ENCODE measurements around the gene BRINP2.
"Not testable (repeated sequence)": the region's sequence is repeated elsewhere in the genome, so short reads cannot be mapped to it uniquely, and the experiment has no call there.

The BRINP2 gene

DNA sequence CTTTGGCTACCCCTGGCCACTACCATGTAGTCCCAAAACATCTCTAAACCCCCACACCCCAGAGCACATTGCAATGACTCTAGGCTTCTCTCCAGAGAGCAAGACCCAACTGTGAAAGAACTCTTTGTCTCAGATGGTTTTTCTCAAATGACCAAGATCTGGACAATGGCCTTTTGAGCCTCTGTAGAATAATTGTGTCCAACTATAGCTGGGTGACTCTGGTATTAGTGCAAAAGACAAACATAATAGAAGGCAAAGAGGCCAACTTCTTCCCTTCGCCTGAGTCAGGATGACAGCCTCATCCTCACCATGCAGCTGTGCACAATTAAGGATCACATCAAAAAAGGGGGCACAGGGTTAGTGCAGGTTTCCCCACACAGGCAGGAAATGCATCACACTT, 139.6 kb downstream of the BRINP2 start:
- Histone ChIP-seq H3K9me3 (ENCODE audit: control insufficient read depth in 2 of 2, low read length in 2 of 2) (no peaks in the 10 kb centered on the region), H3K36me3 (ENCODE audit: control insufficient read depth in 2 of 2, insufficient read depth in 2 of 2, low read length in 2 of 2) (no peaks in the 10 kb centered on the region), H3K4me3 (ENCODE audit: low read length in 2 of 2) (no peak overlapping the region), H3K27me3 (ENCODE audit: control insufficient read depth in 2 of 2, insufficient read depth in 2 of 2, low read length in 2 of 2) (no peaks in the 10 kb centered on the region), H3K9ac (ENCODE audit: low read depth in 1 of 2, low read length in 2 of 2) (no peak overlapping the region), H3K27ac (ENCODE audit: low read depth in 2 of 2, low read length in 2 of 2) (no peak overlapping the region), H3K4me1 (ENCODE audit: control insufficient read depth in 2 of 2, insufficient read depth in 2 of 2, low read length in 2 of 2) (no peaks in the 10 kb centered on the region)

DNA sequence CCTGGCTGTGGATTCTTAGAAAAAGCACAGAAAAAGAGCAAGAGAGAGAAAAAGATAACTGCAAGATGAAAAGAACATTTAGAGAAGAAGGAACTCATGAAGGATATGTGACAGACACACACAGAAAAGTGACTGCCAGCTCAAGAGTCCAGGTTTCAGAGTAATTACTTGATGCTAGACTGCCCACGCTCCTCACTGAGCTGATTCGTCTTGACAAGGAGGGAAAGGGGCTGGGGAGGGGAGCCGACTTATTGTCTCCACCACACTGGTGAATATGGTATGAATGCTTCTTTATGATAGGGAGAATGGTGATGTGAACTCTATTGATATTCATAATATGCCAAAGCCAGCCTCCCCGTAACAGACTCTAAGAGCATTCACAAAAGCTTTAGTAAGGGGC, 140.4 kb downstream of the BRINP2 start:
- Histone ChIP-seq H3K9ac (ENCODE audit: low read depth in 1 of 2, low read length in 2 of 2) (no peak overlapping the region), H3K4me3 (ENCODE audit: low read length in 2 of 2) (no peak overlapping the region), H3K4me1 (ENCODE audit: control insufficient read depth in 2 of 2, insufficient read depth in 2 of 2, low read length in 2 of 2) (no peaks in the 10 kb centered on the region), H3K27ac (ENCODE audit: low read depth in 2 of 2, low read length in 2 of 2) (no peak overlapping the region), H3K36me3 (ENCODE audit: control insufficient read depth in 2 of 2, insufficient read depth in 2 of 2, low read length in 2 of 2) (no peaks in the 10 kb centered on the region), H3K9me3 (ENCODE audit: control insufficient read depth in 2 of 2, low read length in 2 of 2) (no peaks in the 10 kb centered on the region), H3K27me3 (ENCODE audit: control insufficient read depth in 2 of 2, insufficient read depth in 2 of 2, low read length in 2 of 2) (no peaks in the 10 kb centered on the region)

DNA sequence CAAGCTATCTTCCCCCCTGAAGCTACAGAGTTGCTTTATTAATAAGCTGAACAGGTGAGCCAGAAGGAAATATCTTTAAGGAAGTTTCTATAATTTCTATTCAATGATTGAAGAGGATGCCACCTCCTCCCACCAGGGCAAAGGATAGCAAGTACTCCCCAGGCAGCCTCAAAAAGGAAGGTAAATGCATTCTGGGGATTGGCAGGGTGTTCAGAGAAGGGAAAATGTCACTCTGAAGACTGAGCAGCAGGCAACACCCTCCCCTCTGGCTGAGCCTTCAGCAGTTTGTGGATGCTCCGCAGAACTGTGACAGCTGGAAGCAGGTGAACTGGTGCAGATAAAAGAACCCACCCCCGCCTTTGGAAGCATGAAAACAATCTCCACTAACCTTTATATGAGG, 140.8 kb downstream of the BRINP2 start:
- no peaks in the 10 kb centered on the region for H3K36me3 ChIP-seq (ENCODE audit: control insufficient read depth in 2 of 2, insufficient read depth in 2 of 2, low read length in 2 of 2)
- no peaks in the 10 kb centered on the region for H3K4me1 ChIP-seq (ENCODE audit: control insufficient read depth in 2 of 2, insufficient read depth in 2 of 2, low read length in 2 of 2)
- H3K4me3 ChIP-seq (ENCODE audit: low read length in 2 of 2) = no peak overlapping the region
- H3K27ac ChIP-seq (ENCODE audit: low read depth in 2 of 2, low read length in 2 of 2) = no peak overlapping the region
- no peak overlapping the region for H3K9ac ChIP-seq (ENCODE audit: low read depth in 1 of 2, low read length in 2 of 2)
- no peaks in the 10 kb centered on the region for H3K9me3 ChIP-seq (ENCODE audit: control insufficient read depth in 2 of 2, low read length in 2 of 2)
- H3K27me3 ChIP-seq (ENCODE audit: control insufficient read depth in 2 of 2, insufficient read depth in 2 of 2, low read length in 2 of 2) = no peaks in the 10 kb centered on the region

- Histone ChIP-seq H3K36me3 (ENCODE audit: control insufficient read depth in 2 of 2, insufficient read depth in 2 of 2, low read length in 2 of 2) (no peaks in the 10 kb centered on the region), H3K27me3 (ENCODE audit: control insufficient read depth in 2 of 2, insufficient read depth in 2 of 2, low read length in 2 of 2) (no peaks in the 10 kb centered on the region), H3K9me3 (ENCODE audit: control insufficient read depth in 2 of 2, low read length in 2 of 2) (no peaks in the 10 kb centered on the region), H3K4me3 (ENCODE audit: low read length in 2 of 2) (no peak overlapping the region), H3K4me1 (ENCODE audit: control insufficient read depth in 2 of 2, insufficient read depth in 2 of 2, low read length in 2 of 2) (no peaks in the 10 kb centered on the region), H3K9ac (ENCODE audit: low read depth in 1 of 2, low read length in 2 of 2) (no peak overlapping the region), H3K27ac (ENCODE audit: low read depth in 2 of 2, low read length in 2 of 2) (no peak overlapping the region)
These were observed 144.5 kb downstream of the BRINP2 start for GRCh38 chr1:177315261-177315660.

DNA sequence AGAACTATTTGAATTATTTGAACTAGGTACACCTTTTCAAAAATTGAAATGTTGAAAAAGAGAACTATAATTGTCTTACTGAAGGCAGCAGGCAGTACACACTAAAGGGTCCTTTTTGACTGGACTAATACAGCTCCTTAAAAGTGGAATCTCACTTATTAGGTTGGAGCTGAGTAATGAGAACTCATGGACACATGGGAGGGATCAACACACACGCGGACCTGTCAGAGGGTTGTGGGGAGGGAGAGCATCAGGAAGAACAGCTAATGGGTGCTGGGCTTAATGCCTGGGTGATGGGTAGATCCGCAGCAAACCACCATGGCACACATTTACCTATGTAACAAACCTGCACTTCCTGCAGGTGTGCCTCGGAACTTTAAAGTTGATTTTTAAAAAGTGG, 145.0 kb downstream of the BRINP2 start:
- no peaks in the 10 kb centered on the region for H3K4me1 ChIP-seq (ENCODE audit: control insufficient read depth in 2 of 2, insufficient read depth in 2 of 2, low read length in 2 of 2)
- H3K9ac ChIP-seq (ENCODE audit: low read depth in 1 of 2, low read length in 2 of 2) = no peak overlapping the region
- no peak overlapping the region for H3K27ac ChIP-seq (ENCODE audit: low read depth in 2 of 2, low read length in 2 of 2)
- H3K27me3 ChIP-seq (ENCODE audit: control insufficient read depth in 2 of 2, insufficient read depth in 2 of 2, low read length in 2 of 2) = no peaks in the 10 kb centered on the region
- no peaks in the 10 kb centered on the region for H3K36me3 ChIP-seq (ENCODE audit: control insufficient read depth in 2 of 2, insufficient read depth in 2 of 2, low read length in 2 of 2)
- H3K4me3 ChIP-seq (ENCODE audit: low read length in 2 of 2) = no peak overlapping the region
- no peaks in the 10 kb centered on the region for H3K9me3 ChIP-seq (ENCODE audit: control insufficient read depth in 2 of 2, low read length in 2 of 2)

- H3K27me3 ChIP-seq (ENCODE audit: control insufficient read depth in 2 of 2, insufficient read depth in 2 of 2, low read length in 2 of 2); H3K9ac ChIP-seq (ENCODE audit: low read depth in 1 of 2, low read length in 2 of 2); H3K27ac ChIP-seq (ENCODE audit: low read depth in 2 of 2, low read length in 2 of 2); H3K4me1 ChIP-seq (ENCODE audit: control insufficient read depth in 2 of 2, insufficient read depth in 2 of 2, low read length in 2 of 2); H3K36me3 ChIP-seq (ENCODE audit: control insufficient read depth in 2 of 2, insufficient read depth in 2 of 2, low read length in 2 of 2); H3K4me3 ChIP-seq (ENCODE audit: low read length in 2 of 2); H3K9me3 ChIP-seq (ENCODE audit: control insufficient read depth in 2 of 2, low read length in 2 of 2): not testable (repeated sequence)
These were observed 150.7 kb downstream of the BRINP2 start for GRCh38 chr1:177321434-177321833.

GRCh38 chr1:177328251-177328650, 157.5 kb downstream of the BRINP2 start:
- Histone ChIP-seq H3K4me1 (ENCODE audit: control insufficient read depth in 2 of 2, insufficient read depth in 2 of 2, low read length in 2 of 2) (no peaks in the 10 kb centered on the region), H3K27me3 (ENCODE audit: control insufficient read depth in 2 of 2, insufficient read depth in 2 of 2, low read length in 2 of 2) (no peaks in the 10 kb centered on the region), H3K9ac (ENCODE audit: low read depth in 1 of 2, low read length in 2 of 2) (no peak overlapping the region), H3K9me3 (ENCODE audit: control insufficient read depth in 2 of 2, low read length in 2 of 2) (no peaks in the 10 kb centered on the region), H3K27ac (ENCODE audit: low read depth in 2 of 2, low read length in 2 of 2) (no peak overlapping the region), H3K4me3 (ENCODE audit: low read length in 2 of 2) (no peak overlapping the region), H3K36me3 (ENCODE audit: control insufficient read depth in 2 of 2, insufficient read depth in 2 of 2, low read length in 2 of 2) (no peaks in the 10 kb centered on the region)

DNA sequence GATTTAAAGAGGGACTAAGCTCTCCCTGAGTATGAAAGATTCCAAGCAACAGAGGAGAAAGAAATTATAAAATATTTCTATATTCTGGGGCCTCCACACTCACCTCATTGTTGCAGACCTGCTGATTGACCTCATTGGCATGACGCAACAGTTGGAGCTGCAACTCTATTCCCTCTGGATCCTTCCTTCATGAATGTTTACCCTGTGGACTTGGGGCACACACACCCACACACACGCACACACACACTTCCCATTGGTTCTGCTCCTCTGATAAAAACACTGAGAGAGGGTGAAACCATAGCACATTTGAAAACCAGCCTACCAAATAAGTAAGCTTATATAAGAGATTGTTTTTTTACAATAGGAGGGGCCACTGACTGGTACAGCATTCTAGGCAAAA, 159.1 kb downstream of the BRINP2 start:
- Histone ChIP-seq H3K27ac (ENCODE audit: low read depth in 2 of 2, low read length in 2 of 2) (no peak overlapping the region), H3K9me3 (ENCODE audit: control insufficient read depth in 2 of 2, low read length in 2 of 2) (no peaks in the 10 kb centered on the region), H3K4me3 (ENCODE audit: low read length in 2 of 2) (no peak overlapping the region), H3K27me3 (ENCODE audit: control insufficient read depth in 2 of 2, insufficient read depth in 2 of 2, low read length in 2 of 2) (no peaks in the 10 kb centered on the region), H3K9ac (ENCODE audit: low read depth in 1 of 2, low read length in 2 of 2) (no peak overlapping the region), H3K4me1 (ENCODE audit: control insufficient read depth in 2 of 2, insufficient read depth in 2 of 2, low read length in 2 of 2) (no peaks in the 10 kb centered on the region), H3K36me3 (ENCODE audit: control insufficient read depth in 2 of 2, insufficient read depth in 2 of 2, low read length in 2 of 2) (no peaks in the 10 kb centered on the region)

All from mucosa of rectum (tissue), 2 donors.